Activated CD8-positive, alpha-beta memory T cell treated with anti-CD3 and anti-CD28 coated beads, Interleukin-2, amount 10 ng/mL, durations not matched to agents 7 days and 5 days (primary cell): ENCODE results near the gene PRR14L. TPM values are rescaled to one million over a fixed set of nuclear protein-coding genes. Genes with fewer than 3 reads are reported as not detected.
"Not testable (repeated sequence)": the region's sequence is repeated elsewhere in the genome, so short reads cannot be mapped to it uniquely, and the experiment has no call there.

ENCODE experiments used
- ATAC-seq: fragments of 150-1000 bp; cut with Tn5 transposase; one replicate; pipeline ENCODE4 v1.10.0; 2021; ENCODE audit warnings: moderate library complexity
- CTCF ChIA-PET: fragments of 350-600 bp; sonication (Branson Sonifier 250); formaldehyde crosslinking; loops from one replicate; lab custom pipeline; 2021; ENCODE audit warnings: antibody characterized with exemption; lab: Charles Lee
- DNase-seq: peaks from one replicate; pipeline ENCODE4 v3.0.0-alpha.2; 2020
- H3K27ac Mint-ChIP-seq: one replicate; pipeline ENCODE4 v1.8.0; 2021; ENCODE audit warnings: mild to moderate bottlenecking, mixed read lengths
- H3K27me3 Mint-ChIP-seq: one replicate; pipeline ENCODE4 v1.8.0; 2021; ENCODE audit warnings: mixed read lengths
- H3K36me3 Mint-ChIP-seq: one replicate; pipeline ENCODE4 v1.8.0; 2021; ENCODE audit warnings: mild to moderate bottlenecking, mixed read lengths
- H3K4me1 Mint-ChIP-seq: one replicate; pipeline ENCODE4 v1.8.0; 2021; ENCODE audit warnings: mixed read lengths
- H3K4me3 Mint-ChIP-seq: one replicate; pipeline ENCODE4 v1.8.0; 2021; ENCODE audit warnings: mild to moderate bottlenecking, moderate library complexity, mixed read lengths
- H3K9me3 Mint-ChIP-seq: one replicate; pipeline ENCODE4 v1.8.0; 2022; ENCODE audit warnings: low read depth, mixed read lengths
- total RNA-seq, 2 experiments: library from RNA; stranded (reverse); gene quantifications; one replicate each; pipeline ENCODE4 v1.2.3, GENCODE V29; 2021

The PRR14L gene
- total RNA-seq, 2 experiments from 2014 or later, result 62.2 to 78.4 TPM

GRCh38 chr22:31661851-31662667 is 87.9 kb downstream of the PRR14L start, which contains the start of gene PISD:
PISD (minus strand) TSS chr22:31662215; CDS start chr22:31662208, 7 bp downstream.
- peak within 1 kb of the TSS; percentile 91 for H3K27ac Mint-ChIP-seq
- peak; percentile 98 for DNase-seq
- CTCF ChIA-PET, result interaction anchor here (0.8 to 10.1 kb wide), 18 partner anchors 10 to 322 kb away, joined by 3 to 107 read pairs (median 4); partner anchors contain the start of gene DEPDC5
- no peaks in the 10 kb centered on the region for H3K27me3 Mint-ChIP-seq
- peaks cover 40% of the 10 kb centered on the region for H3K4me1 Mint-ChIP-seq
- H3K9me3 Mint-ChIP-seq, result no peaks in the 10 kb centered on the region
- peak; percentile 91 for ATAC-seq
- no peaks in the 10 kb centered on the region for H3K36me3 Mint-ChIP-seq
- H3K4me3 Mint-ChIP-seq, result peak within 1 kb of the TSS; percentile 92

- Mint-ChIP-seq H3K4me1 (peaks cover 42% of the 10 kb centered on the region), H3K27ac (peak overlapping the region; percentile 91), H3K4me3 (peak overlapping the region; percentile 92)
- DNase-seq, result peak; percentile 74
- H3K36me3 Mint-ChIP-seq, H3K27me3 Mint-ChIP-seq, H3K9me3 Mint-ChIP-seq: not testable (repeated sequence)
- peak; percentile 35 for ATAC-seq
- CTCF ChIA-PET, result interaction anchor here (1.2 to 10.1 kb wide), 9 partner anchors 18 to 312 kb away, joined by 3 to 107 read pairs (median 8); partner anchors contain the start of gene DEPDC5
Observed at GRCh38 chr22:31660860-31661341, 89.0 kb downstream of the PRR14L start.

GRCh38 chr22:31659246-31659645 is 90.7 kb downstream of the PRR14L start:
- H3K27ac Mint-ChIP-seq, result no peak overlapping the region
- no peak overlapping the region for H3K4me3 Mint-ChIP-seq

GRCh38 chr22:31654408-31654807 is 95.5 kb downstream of the PRR14L start:
- DNase-seq (no peak), ATAC-seq (no peak)
- peaks cover 4% of the 10 kb centered on the region for H3K36me3 Mint-ChIP-seq
- no peaks in the 10 kb centered on the region for H3K9me3 Mint-ChIP-seq
- no peak overlapping the region for H3K27ac Mint-ChIP-seq
- H3K4me1 Mint-ChIP-seq, result peaks cover 27% of the 10 kb centered on the region
- CTCF ChIA-PET, result interaction anchor here (0.7 to 1.7 kb wide), 3 partner anchors 11 to 22 kb away, joined by 3 to 6 read pairs (median 6); no protein-coding TSS in a partner anchor
- no peaks in the 10 kb centered on the region for H3K27me3 Mint-ChIP-seq
- no peak overlapping the region for H3K4me3 Mint-ChIP-seq

More at GRCh38 chr22:31659246-31659645, 90.7 kb downstream of the PRR14L start:
- peaks cover 2% of the 10 kb centered on the region for H3K36me3 Mint-ChIP-seq
- no peak for DNase-seq
- peaks cover 34% of the 10 kb centered on the region for H3K4me1 Mint-ChIP-seq
- CTCF ChIA-PET, result no interaction called here
- ATAC-seq, result no peak
- no peaks in the 10 kb centered on the region for H3K9me3 Mint-ChIP-seq
- H3K27me3 Mint-ChIP-seq, result no peaks in the 10 kb centered on the region

- ATAC-seq (no peak), DNase-seq (no peak)
- H3K27me3 Mint-ChIP-seq, result no peaks in the 10 kb centered on the region
- H3K36me3 Mint-ChIP-seq, result peaks cover 8% of the 10 kb centered on the region
- no peak overlapping the region for H3K4me3 Mint-ChIP-seq
- peaks cover 26% of the 10 kb centered on the region for H3K4me1 Mint-ChIP-seq
- H3K27ac Mint-ChIP-seq, result no peak overlapping the region
- CTCF ChIA-PET, result interaction anchor here (0.7 to 1.7 kb wide), 3 partner anchors 11 to 24 kb away, joined by 3 to 6 read pairs (median 5); no protein-coding TSS in a partner anchor
- no peaks in the 10 kb centered on the region for H3K9me3 Mint-ChIP-seq
Observed at GRCh38 chr22:31653944-31654343, 96.0 kb downstream of the PRR14L start.

GRCh38 chr22:31652911-31653684 is 96.8 kb downstream of the PRR14L start:
- H3K27me3 Mint-ChIP-seq, result no peaks in the 10 kb centered on the region
- no peak for ATAC-seq
- H3K27ac Mint-ChIP-seq, result no peak overlapping the region
- peaks cover 13% of the 10 kb centered on the region for H3K36me3 Mint-ChIP-seq
- CTCF ChIA-PET, result interaction anchor here (0.7 to 1.0 kb wide), 2 partner anchors 13 to 23 kb away, joined by 3 to 5 read pairs; no protein-coding TSS in a partner anchor
- peaks cover 26% of the 10 kb centered on the region for H3K4me1 Mint-ChIP-seq
- H3K9me3 Mint-ChIP-seq, result no peaks in the 10 kb centered on the region
- H3K4me3 Mint-ChIP-seq, result no peak overlapping the region
- DNase-seq, result no peak

- H3K27me3 Mint-ChIP-seq, result no peaks in the 10 kb centered on the region
- H3K4me3 Mint-ChIP-seq, result no peak overlapping the region
- H3K9me3 Mint-ChIP-seq, result no peaks in the 10 kb centered on the region
- DNase-seq (no peak), ATAC-seq (no peak)
- no peak overlapping the region for H3K27ac Mint-ChIP-seq
- peaks cover 25% of the 10 kb centered on the region for H3K4me1 Mint-ChIP-seq
- CTCF ChIA-PET, result no interaction called here
- H3K36me3 Mint-ChIP-seq, result peaks cover 17% of the 10 kb centered on the region
Observed at GRCh38 chr22:31652088-31652487, 97.8 kb downstream of the PRR14L start.

GRCh38 chr22:31651664-31652063 is 98.3 kb downstream of the PRR14L start:
- CTCF ChIA-PET, result no interaction called here
- H3K27ac Mint-ChIP-seq, result peak overlapping the region; percentile 64

GRCh38 chr22:31650391-31650790 is 99.5 kb downstream of the PRR14L start:
- H3K27ac Mint-ChIP-seq, result no peak overlapping the region
- CTCF ChIA-PET, result no interaction called here
- no peak overlapping the region for H3K4me3 Mint-ChIP-seq
- DNase-seq (no peak), ATAC-seq (no peak)
- H3K27me3 Mint-ChIP-seq, result no peaks in the 10 kb centered on the region
- H3K4me1 Mint-ChIP-seq, result peaks cover 35% of the 10 kb centered on the region
- H3K36me3 Mint-ChIP-seq, result peaks cover 16% of the 10 kb centered on the region
- H3K9me3 Mint-ChIP-seq, result no peaks in the 10 kb centered on the region

More at GRCh38 chr22:31651664-31652063, 98.3 kb downstream of the PRR14L start:
- Mint-ChIP-seq H3K4me1 (peaks cover 28% of the 10 kb centered on the region), H3K4me3 (peak overlapping the region; percentile 44), H3K9me3 (no peaks in the 10 kb centered on the region), H3K36me3 (peaks cover 16% of the 10 kb centered on the region), H3K27me3 (no peaks in the 10 kb centered on the region)
- ATAC-seq (no peak), DNase-seq (no peak)

- Mint-ChIP-seq H3K27ac (no peak overlapping the region), H3K4me1 (peaks cover 34% of the 10 kb centered on the region), H3K27me3 (no peaks in the 10 kb centered on the region), H3K36me3 (peaks cover 23% of the 10 kb centered on the region), H3K9me3 (no peaks in the 10 kb centered on the region), H3K4me3 (no peak overlapping the region)
- DNase-seq (no peak), ATAC-seq (no peak)
- CTCF ChIA-PET, result interaction anchor here (0.7 to 1.2 kb wide), 3 partner anchors 14 to 185 kb away, joined by 3 read pairs; no protein-coding TSS in a partner anchor
Observed at GRCh38 chr22:31647523-31648320, 102.2 kb downstream of the PRR14L start.

- no peak overlapping the region for H3K27ac Mint-ChIP-seq
- DNase-seq, result no peak
- H3K4me3 Mint-ChIP-seq, result no peak overlapping the region
- no peaks in the 10 kb centered on the region for H3K9me3 Mint-ChIP-seq
- H3K36me3 Mint-ChIP-seq, result peaks cover 26% of the 10 kb centered on the region
- peaks cover 30% of the 10 kb centered on the region for H3K4me1 Mint-ChIP-seq
- no peak for ATAC-seq
- H3K27me3 Mint-ChIP-seq, result no peaks in the 10 kb centered on the region
- CTCF ChIA-PET, result interaction anchor here (1.0 to 1.2 kb wide), 2 partner anchors 13 to 16 kb away, joined by 3 read pairs; no protein-coding TSS in a partner anchor
Observed at GRCh38 chr22:31647066-31647465, 102.9 kb downstream of the PRR14L start.
